PC-9 (cell line): ENCODE results near the gene MAN2A1.

ENCODE experiments used
- CTCF ChIP-seq: fragments of 200-600 bp; sonication (generic); conservative IDR thresholded peaks from 2 replicates; pipeline ENCODE4 v1.6.1; 2017; ENCODE audit warnings: mixed run types, antibody characterized with exemption, mild to moderate bottlenecking, moderate library complexity
- EZH2 ChIP-seq: fragments of 200-600 bp; sonication (generic); IDR thresholded peaks from 2 replicates; pipeline ENCODE4 v1.8.0; 2017; ENCODE audit warnings: antibody characterized with exemption, low read depth

GRCh38 chr5:109916481-109917153, 226.9 kb downstream of the MAN2A1 start:
- TF ChIP-seq CTCF (no peak), EZH2 (no peak)
